HG03066 (cell line): ENCODE results near the gene PTPN23.

Experiments used
- ATAC-seq: cut with Tn5 transposase; IDR thresholded peaks from one replicate; pipeline ENCODE4 v1.9.1; 2021; ENCODE audit warnings: low read depth; ENCODE audit not compliant: unreplicated experiment

PTPN23 gene

GRCh38 chr3:47370887-47371697 lies 9.7 kb upstream of the PTPN23 start:
- ATAC-seq: no peak

- ATAC-seq: no peak
Measured at GRCh38 chr3:47374587-47374986, 6.2 kb upstream of the PTPN23 start.

- no peak for ATAC-seq
Measured at GRCh38 chr3:47376393-47376792, 4.4 kb upstream of the PTPN23 start.

- no peak for ATAC-seq
Measured at GRCh38 chr3:47377186-47377585, 3.6 kb upstream of the PTPN23 start.

- ATAC-seq: no peak
Measured at GRCh38 chr3:47378869-47379268, 2.0 kb upstream of the PTPN23 start.

GRCh38 chr3:47379411-47379899 lies 1.4 kb upstream of the PTPN23 start:
- no peak for ATAC-seq

- peak; percentile 6 for ATAC-seq
Measured at GRCh38 chr3:47380026-47380600, 708 bp upstream of the PTPN23 start.

GRCh38 chr3:47381317-47382157 lies 716 bp downstream of the PTPN23 start:
- peak; percentile 56 for ATAC-seq

GRCh38 chr3:47384425-47384824 lies 3.6 kb downstream of the PTPN23 start:
- no peak for ATAC-seq

GRCh38 chr3:47385007-47385406 lies 4.2 kb downstream of the PTPN23 start:
- no peak for ATAC-seq

- no peak for ATAC-seq
Measured at GRCh38 chr3:47385796-47386195, 5.0 kb downstream of the PTPN23 start.

GRCh38 chr3:47392933-47393332 lies 12.1 kb downstream of the PTPN23 start:
- ATAC-seq: no peak

GRCh38 chr3:47394140-47394870 lies 13.5 kb downstream of the PTPN23 start:
- ATAC-seq: no peak

GRCh38 chr3:47394881-47395280 lies 14.1 kb downstream of the PTPN23 start:
- ATAC-seq: no peak

- no peak for ATAC-seq
Measured at GRCh38 chr3:47398228-47398627, 17.4 kb downstream of the PTPN23 start.

GRCh38 chr3:47399016-47399415 lies 18.2 kb downstream of the PTPN23 start:
- no peak for ATAC-seq

- ATAC-seq: no peak
Measured at GRCh38 chr3:47399531-47400270, 18.9 kb downstream of the PTPN23 start.

- no peak for ATAC-seq
Measured at GRCh38 chr3:47404431-47404876, 23.6 kb downstream of the PTPN23 start.

- no peak for ATAC-seq
Measured at GRCh38 chr3:47404955-47405790, 24.4 kb downstream of the PTPN23 start.
